Limb (tissue), 2 donors: ENCODE data around the gene ABTB2.
A peak's percentile ranks its signal among the peaks of the same experiment; 100 is the strongest.
"Not testable (repeated sequence)": the region's sequence is repeated elsewhere in the genome, so short reads cannot be mapped to it uniquely, and the experiment has no call there.

Experiments used
- DNase-seq, 2 donors: peaks; one replicate each; pipeline ENCODE4 v3.0.0-alpha.2; 2016; ENCODE audit errors: extremely low spot score in 2 of 2

The ABTB2 gene

GRCh38 chr11:34190192-34191139 is 167.3 kb downstream of the ABTB2 start:
- no peak for DNase-seq

- DNase-seq, result no peak
Measured at GRCh38 chr11:34189191-34189590, 168.6 kb downstream of the ABTB2 start.

GRCh38 chr11:34188181-34188580 is 169.6 kb downstream of the ABTB2 start:
- no peak for DNase-seq

GRCh38 chr11:34185926-34186841 is 171.6 kb downstream of the ABTB2 start:
- peak in 1 of 2 donors; percentile 58 for DNase-seq

GRCh38 chr11:34184505-34185015 is 173.2 kb downstream of the ABTB2 start:
- no peak for DNase-seq

- no peak for DNase-seq
Measured at GRCh38 chr11:34183848-34184391, 173.9 kb downstream of the ABTB2 start.

- no peak for DNase-seq
Measured at GRCh38 chr11:34182921-34183685, 174.7 kb downstream of the ABTB2 start.

- no peak for DNase-seq
Measured at GRCh38 chr11:34182425-34182824, 175.4 kb downstream of the ABTB2 start.

- DNase-seq, result no peak
Measured at GRCh38 chr11:34181856-34182405, 175.9 kb downstream of the ABTB2 start.

- no peak for DNase-seq
Measured at GRCh38 chr11:34181251-34181650, 176.6 kb downstream of the ABTB2 start.

GRCh38 chr11:34180814-34181165 is 177.0 kb downstream of the ABTB2 start:
- DNase-seq, result not testable (repeated sequence)

GRCh38 chr11:34180040-34180813 is 177.6 kb downstream of the ABTB2 start:
- DNase-seq, result no peak

GRCh38 chr11:34179026-34179675 is 178.7 kb downstream of the ABTB2 start:
- no peak for DNase-seq

GRCh38 chr11:34178209-34178821 is 179.5 kb downstream of the ABTB2 start:
- DNase-seq, result no peak

GRCh38 chr11:34176751-34177209 is 181.0 kb downstream of the ABTB2 start:
- DNase-seq, result no peak

- DNase-seq, result no peak
Measured at GRCh38 chr11:34175284-34176019, 182.4 kb downstream of the ABTB2 start.

GRCh38 chr11:34174412-34175041 is 183.3 kb downstream of the ABTB2 start:
- DNase-seq, result peak; percentile 79 to 90

- no peak for DNase-seq
Measured at GRCh38 chr11:34173050-34173449, 184.8 kb downstream of the ABTB2 start.
